ENCODE data around the gene TSKS. TPM values are rescaled to one million over a fixed set of nuclear protein-coding genes. Genes with fewer than 3 reads are reported as not detected.

The TSKS gene
- total and polyA plus RNA-seq, 7 donors = 0.18 to 0.27 (median 0.21) TPM; not detected in 3

DNA sequence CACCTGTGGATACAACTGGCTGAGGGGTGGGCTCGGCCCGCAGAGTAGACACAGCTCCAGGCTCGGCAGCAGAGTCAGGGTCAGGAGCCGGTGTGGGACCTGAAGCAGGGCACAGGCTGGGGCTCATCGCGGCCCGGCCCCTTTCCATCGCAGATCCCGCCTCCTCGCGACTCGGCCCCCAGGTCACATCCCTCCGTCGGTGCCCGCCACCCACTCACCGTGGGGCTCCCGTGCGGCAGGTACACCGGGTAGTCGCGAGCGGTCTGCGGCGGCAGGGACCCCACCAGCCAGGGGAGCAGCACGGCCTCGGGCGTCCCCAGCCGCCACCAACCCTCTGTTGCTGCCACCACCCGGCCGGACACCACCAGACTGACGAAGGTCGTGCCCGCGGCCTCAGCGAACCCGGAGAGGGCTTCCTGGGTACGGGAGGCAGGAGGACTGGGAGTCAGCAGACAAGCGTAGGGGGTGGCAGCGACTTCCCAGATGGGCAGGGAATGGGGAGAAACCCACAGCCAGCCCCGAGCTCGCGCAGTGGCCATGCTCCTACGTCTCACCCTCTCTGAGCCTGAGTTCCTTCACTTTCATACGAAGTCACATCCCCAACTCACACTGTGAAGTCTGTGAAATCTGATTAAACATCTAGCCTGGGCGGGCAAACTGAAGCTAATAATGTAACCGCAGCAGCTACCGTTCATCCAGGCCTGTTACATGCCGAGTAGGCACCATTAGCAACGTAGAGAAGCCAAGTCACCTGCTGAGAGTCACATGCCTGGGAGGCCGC, 46.2 kb upstream of the TSKS start:
- ATAC-seq (peak; percentile 54 to 68 (median 64)), DNase-seq (peak; percentile 72 to 85)
- H3K27me3 ChIP-seq (ENCODE audit: insufficient read depth in 3 of 3, low read length in 2 of 3) = no peaks in the 10 kb centered on the region
- WGBS, 3 donors = 3 to 6% (median 4%) methylated on average over 34 to 50 of the region's 50 CpGs
- H3K27ac ChIP-seq = peak overlapping the region; percentile 88
- TF ChIP-seq, protein P1, sequence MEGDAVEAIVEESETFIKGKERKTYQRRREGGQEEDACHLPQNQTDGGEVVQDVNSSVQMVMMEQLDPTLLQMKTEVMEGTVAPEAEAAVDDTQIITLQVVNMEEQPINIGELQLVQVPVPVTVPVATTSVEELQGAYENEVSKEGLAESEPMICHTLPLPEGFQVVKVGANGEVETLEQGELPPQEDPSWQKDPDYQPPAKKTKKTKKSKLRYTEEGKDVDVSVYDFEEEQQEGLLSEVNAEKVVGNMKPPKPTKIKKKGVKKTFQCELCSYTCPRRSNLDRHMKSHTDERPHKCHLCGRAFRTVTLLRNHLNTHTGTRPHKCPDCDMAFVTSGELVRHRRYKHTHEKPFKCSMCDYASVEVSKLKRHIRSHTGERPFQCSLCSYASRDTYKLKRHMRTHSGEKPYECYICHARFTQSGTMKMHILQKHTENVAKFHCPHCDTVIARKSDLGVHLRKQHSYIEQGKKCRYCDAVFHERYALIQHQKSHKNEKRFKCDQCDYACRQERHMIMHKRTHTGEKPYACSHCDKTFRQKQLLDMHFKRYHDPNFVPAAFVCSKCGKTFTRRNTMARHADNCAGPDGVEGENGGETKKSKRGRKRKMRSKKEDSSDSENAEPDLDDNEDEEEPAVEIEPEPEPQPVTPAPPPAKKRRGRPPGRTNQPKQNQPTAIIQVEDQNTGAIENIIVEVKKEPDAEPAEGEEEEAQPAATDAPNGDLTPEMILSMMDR (IDR thresholded peaks at IDR 0.05) = peak; percentile 27
- intact Hi-C loops (cut with DNase I) = loop anchor here in 1 of 2 donors (5.0 to 10.0 kb wide), 3 partner anchors 42 to 125 kb away; partner anchors contain the start of genes ADM5 and AP2A1
- peaks cover 11% of the 10 kb centered on the region for H3K4me1 ChIP-seq
- no peaks in the 10 kb centered on the region for H3K9me3 ChIP-seq
- H3K4me3 ChIP-seq = peak overlapping the region; percentile 90
- H3K36me3 ChIP-seq (ENCODE audit: insufficient read depth in 1 of 2, low read depth in 1 of 2) = peaks cover 0 to 33% of the 10 kb centered on the region in 2 donors

DNA sequence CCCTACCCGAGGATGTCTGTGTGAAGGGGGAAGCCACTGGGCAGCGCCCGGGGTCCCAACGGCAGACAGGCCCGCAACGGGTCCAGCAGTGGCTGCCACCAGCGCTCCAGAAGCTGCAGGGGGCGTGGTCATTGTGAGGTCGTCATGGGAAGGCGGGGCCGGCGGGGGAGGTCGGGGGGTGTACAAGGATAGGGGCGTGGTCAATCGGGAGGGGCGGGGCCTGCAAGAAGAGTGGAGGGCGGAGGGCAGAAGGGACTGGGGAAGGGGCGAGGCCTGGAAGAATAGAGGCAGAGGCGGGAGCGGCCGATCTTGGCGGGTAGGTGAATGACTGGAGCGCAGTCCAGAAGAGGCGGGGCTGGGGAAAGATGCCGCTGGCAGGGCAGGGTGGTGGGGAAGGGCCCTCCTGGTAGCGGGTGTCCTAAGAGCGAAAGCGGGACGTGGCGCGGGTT, 45.6 kb upstream of the TSKS start:
- peak overlapping the region; percentile 90 for H3K4me3 ChIP-seq

GRCh38 chr19:49807904-49808675, 45.0 kb upstream of the TSKS start:
- Histone ChIP-seq H3K27ac (peak overlapping the region; percentile 88), H3K4me1 (peaks cover 11% of the 10 kb centered on the region), H3K36me3 (ENCODE audit: insufficient read depth in 1 of 2, low read depth in 1 of 2) (peaks cover 0 to 44% of the 10 kb centered on the region in 2 donors), H3K9me3 (no peaks in the 10 kb centered on the region), H3K4me3 (peak overlapping the region; percentile 90), H3K27me3 (ENCODE audit: insufficient read depth in 3 of 3, low read length in 2 of 3) (no peaks in the 10 kb centered on the region)
- 82 to 84% (median 83%) methylated on average over 17 to 20 of the region's 20 CpGs for WGBS, 3 donors
- ATAC-seq = no peak
- intact Hi-C loops (cut with DNase I) = loop anchor here in 1 of 2 donors (5.0 to 10.0 kb wide), 3 partner anchors 41 to 123 kb away; partner anchors contain the start of genes ADM5 and AP2A1
- DNase-seq = no peak
- TF ChIP-seq, protein P1 (IDR thresholded peaks at IDR 0.05) = no peak

More for the DNA sequence above, 45.6 kb upstream of the TSKS start:
- intact Hi-C loops (cut with DNase I) = loop anchor here in 1 of 2 donors (5.0 to 10.0 kb wide), 3 partner anchors 41 to 124 kb away; partner anchors contain the start of genes ADM5 and AP2A1
- peak; percentile 95 to 96 for DNase-seq
- peak overlapping the region; percentile 88 for H3K27ac ChIP-seq
- H3K4me1 ChIP-seq = peaks cover 11% of the 10 kb centered on the region
- H3K27me3 ChIP-seq (ENCODE audit: insufficient read depth in 3 of 3, low read length in 2 of 3) = no peaks in the 10 kb centered on the region
- H3K9me3 ChIP-seq = no peaks in the 10 kb centered on the region
- TF ChIP-seq, protein P1 (IDR thresholded peaks at IDR 0.05) = no peak
- H3K36me3 ChIP-seq (ENCODE audit: insufficient read depth in 1 of 2, low read depth in 1 of 2) = peaks cover 0 to 37% of the 10 kb centered on the region in 2 donors
- WGBS, 3 donors = 0 to 4% (median 2%) methylated on average over 26 to 31 of the region's 31 CpGs
- peak; percentile 73 to 81 (median 77) for ATAC-seq

- no peak for DNase-seq
- no peak overlapping the region for H3K4me3 ChIP-seq
- peak overlapping the region; percentile 9 for H3K27ac ChIP-seq
- intact Hi-C loops (cut with DNase I) = loop anchor here in 1 of 2 donors (5.0 to 10.0 kb wide), 3 partner anchors 40 to 122 kb away; partner anchors contain the start of genes ADM5 and AP2A1
- 84 to 92% (median 87%) methylated on average over 18 of the region's 18 CpGs for WGBS, 3 donors
- no peaks in the 10 kb centered on the region for H3K27me3 ChIP-seq (ENCODE audit: insufficient read depth in 3 of 3, low read length in 2 of 3)
- TF ChIP-seq, protein P1 (IDR thresholded peaks at IDR 0.05) = no peak
- H3K4me1 ChIP-seq = peaks cover 11% of the 10 kb centered on the region
- H3K9me3 ChIP-seq = no peaks in the 10 kb centered on the region
- ATAC-seq = no peak
- H3K36me3 ChIP-seq (ENCODE audit: insufficient read depth in 1 of 2, low read depth in 1 of 2) = peaks cover 0 to 47% of the 10 kb centered on the region in 2 donors
Observed at GRCh38 chr19:49807058-49807903, 44.2 kb upstream of the TSKS start.

All from psoas muscle (tissue), 8 donors.